IMR-90 (cell line): ENCODE measurements around the gene CTBP1. TPM values are rescaled to one million over a fixed set of nuclear protein-coding genes. Genes with fewer than 3 reads are reported as not detected.
"Not testable (repeated sequence)": the region's sequence is repeated elsewhere in the genome, so short reads cannot be mapped to it uniquely, and the experiment has no call there.

Experiments
- ATAC-seq: fragments of 200-7000 bp; cut with Tn5 transposase; 2 replicates; pipeline ENCODE4 v1.9.1; 2020; ENCODE audit warnings: low read depth, mild to moderate bottlenecking, moderate library complexity
- BruUV-seq: library from RNA; stranded (reverse); fragments of 400-500 nt; replicated peaks from 2 replicates; lab custom pipeline; 2021; lab: Mats Ljungman, UMichigan
- CTCF ChIA-PET: fragments of 300-600 bp; formaldehyde crosslinking; extraction: SDS; loops from one replicate; lab custom pipeline; 2021; ENCODE audit warnings: antibody characterized with exemption; lab: Yijun Ruan, JAX
- POLR2A ChIA-PET: fragments of 300-600 bp; sonication (Branson Sonifier 250); formaldehyde crosslinking; loops from one replicate; lab custom pipeline; 2022; ENCODE audit warnings: antibody characterized with exemption; ENCODE audit not compliant: unreplicated experiment; lab: Charles Lee
- DNase-seq: peaks from one replicate; pipeline ENCODE4 v3.0.0; 2013
- H2AFZ ChIP-seq: replicated peaks from 2 replicates; pipeline ENCODE3; 2013; ENCODE audit warnings: low read length, mild to moderate bottlenecking; ENCODE audit not compliant: poor library complexity
- H2AK5ac ChIP-seq: 2 replicates; pipeline ENCODE4 v1.6.1; 2013; ENCODE audit warnings: low read depth, low read length, inconsistent platforms
- H2AK9ac ChIP-seq: replicated peaks from 2 replicates; pipeline ENCODE3; 2013; ENCODE audit warnings: mild to moderate bottlenecking, low read depth, low read length, moderate library complexity; ENCODE audit not compliant: poor library complexity
- H2BK120ac ChIP-seq: 2 replicates; pipeline ENCODE4 v1.6.1; 2013; ENCODE audit warnings: low read depth, low read length, inconsistent platforms
- H2BK15ac ChIP-seq: 3 replicates; pipeline ENCODE4 v1.6.1; 2013; ENCODE audit warnings: low read depth, low read length, inconsistent platforms
- H2BK20ac ChIP-seq: 2 replicates; pipeline ENCODE4 v1.6.1; 2013; ENCODE audit warnings: low read depth, mild to moderate bottlenecking, inconsistent platforms, low read length, moderate library complexity
- H2BK5ac ChIP-seq: 2 replicates; pipeline ENCODE4 v1.6.1; 2013; ENCODE audit warnings: mild to moderate bottlenecking, low read depth, low read length, inconsistent platforms; ENCODE audit not compliant: poor library complexity, severe bottlenecking
- H3K14ac ChIP-seq: replicated peaks from 2 replicates; pipeline ENCODE4 v1.6.1; 2013; ENCODE audit warnings: low read depth, low read length, inconsistent platforms
- H3K18ac ChIP-seq: 2 replicates; pipeline ENCODE4 v1.6.1; 2013; ENCODE audit warnings: low read depth, low read length, control low read depth
- H3K23ac ChIP-seq: 2 replicates; pipeline ENCODE4 v1.6.1; 2013; ENCODE audit warnings: low read depth, low read length, inconsistent platforms
- H3K27ac ChIP-seq: 2 replicates; pipeline ENCODE4 v1.5.1; 2013; ENCODE audit warnings: mild to moderate bottlenecking, control low read depth, low read length; ENCODE audit not compliant: insufficient read depth
- H3K27me3 ChIP-seq: 2 replicates; pipeline ENCODE4 v1.6.1; 2013; ENCODE audit warnings: low read length; ENCODE audit not compliant: control insufficient read depth, insufficient read depth
- H3K36me3 ChIP-seq: 2 replicates; pipeline ENCODE4 v1.6.1; 2013; ENCODE audit warnings: low read length, mixed read lengths; ENCODE audit not compliant: control insufficient read depth, insufficient read depth
- H3K4ac ChIP-seq: 2 replicates; pipeline ENCODE4 v1.6.1; 2013; ENCODE audit warnings: low read depth, low read length, inconsistent platforms
- H3K4me1 ChIP-seq: 2 replicates; pipeline ENCODE4 v1.6.1; 2013; ENCODE audit warnings: low read length, mixed read lengths; ENCODE audit not compliant: control insufficient read depth, insufficient read depth
- H3K4me2 ChIP-seq: 2 replicates; pipeline ENCODE4 v1.6.1; 2013; ENCODE audit warnings: low read depth, mild to moderate bottlenecking, control low read depth, low read length, moderate library complexity
- H3K4me3 ChIP-seq: 2 replicates; pipeline ENCODE4 v1.5.1; 2013; ENCODE audit warnings: low read depth, mild to moderate bottlenecking, control low read depth, low read length, moderate library complexity; ENCODE audit not compliant: insufficient read depth
- H3K56ac ChIP-seq: 2 replicates; pipeline ENCODE4 v1.6.1; 2013; ENCODE audit warnings: low read length, inconsistent platforms; ENCODE audit not compliant: insufficient read depth; ENCODE audit errors: extremely low read depth
- H3K79me1 ChIP-seq, 2 experiments: 2 replicates each; pipeline ENCODE4 v1.6.1; 2013; ENCODE audit warnings: low read length in 2 of 2, inconsistent platforms in 1 of 2, low read depth in 1 of 2
- H3K9ac ChIP-seq: 2 replicates; pipeline ENCODE4 v1.6.1; 2013; ENCODE audit warnings: low read depth, low read length, control low read depth
- H3K9me1 ChIP-seq: 2 replicates; pipeline ENCODE4 v1.6.1; 2013; ENCODE audit warnings: low read length, inconsistent platforms; ENCODE audit not compliant: insufficient read depth
- H3K9me3 ChIP-seq: 2 replicates; pipeline ENCODE4 v1.6.1; 2013; ENCODE audit warnings: low read length; ENCODE audit not compliant: control insufficient read depth, insufficient read depth
- H4K20me1 ChIP-seq: 2 replicates; pipeline ENCODE4 v1.6.1; 2013; ENCODE audit warnings: low read length, inconsistent platforms; ENCODE audit not compliant: insufficient read depth
- H4K5ac ChIP-seq: 2 replicates; pipeline ENCODE4 v1.6.1; 2013; ENCODE audit warnings: mild to moderate bottlenecking, low read depth, low read length, control low read depth
- H4K8ac ChIP-seq, 2 experiments: 2 replicates each; pipeline ENCODE4 v1.6.1; 2013; ENCODE audit warnings: low read depth in 2 of 2, low read length in 2 of 2, control low read depth in 1 of 2, inconsistent platforms in 1 of 2
- H4K91ac ChIP-seq: 2 replicates; pipeline ENCODE4 v1.6.1; 2013; ENCODE audit warnings: low read depth, low read length, inconsistent platforms; ENCODE audit not compliant: insufficient read depth
- WGBS, 2 experiments: methylation state at CpG; one replicate each; pipeline versions ENCODE4 v1.1.5 to v1.1.7; 2013; ENCODE audit warnings: missing lambda C conversion rate in 2 of 2; ENCODE audit not compliant: insufficient read length in 1 of 2; ENCODE audit errors: extremely low coverage in 2 of 2; 5-methylcytosine and 5-hydroxymethylcytosine counted together
- dilution Hi-C: fragments of 300-500 bp; cut with HindIII; formaldehyde crosslinking; loops from one replicate; pipeline ENCODE4 v1.14.3; 2018; ENCODE audit warnings: low sequenced_read_pairs; ENCODE audit not compliant: unreplicated experiment
- in situ Hi-C: fragments of 300-500 bp; cut with MboI; formaldehyde crosslinking; loops from 3 replicates; pipeline ENCODE4 v1.14.3; 2019; ENCODE audit warnings: low sequenced_read_pairs, inconsistent platforms, mixed read lengths
- intact Hi-C: fragments of 100-400 bp; cut with micrococcal nuclease; formaldehyde crosslinking; loops from 2 replicates; pipeline ENCODE4 v1.10.0; 2022
- polyA plus RNA-seq, 3 experiments: library from polyadenylated mRNA; depleted of rRNA; stranded (reverse); fragments of >200 nt; gene quantifications; 2 replicates each; pipeline ENCODE4 v1.2.3, GENCODE V29; 2012; ENCODE audit warnings: low replicate concordance in 1 of 3
- total RNA-seq: library from RNA; depleted of rRNA; stranded (reverse); fragments of >200 nt; gene quantifications from 2 replicates; pipeline ENCODE4 v1.2.3, GENCODE V29; 2012

The CTBP1 gene
- total and polyA plus RNA-seq, 2 of the 4 experiments (the other 2 are of a cell fraction): 147 to 212 TPM

DNA sequence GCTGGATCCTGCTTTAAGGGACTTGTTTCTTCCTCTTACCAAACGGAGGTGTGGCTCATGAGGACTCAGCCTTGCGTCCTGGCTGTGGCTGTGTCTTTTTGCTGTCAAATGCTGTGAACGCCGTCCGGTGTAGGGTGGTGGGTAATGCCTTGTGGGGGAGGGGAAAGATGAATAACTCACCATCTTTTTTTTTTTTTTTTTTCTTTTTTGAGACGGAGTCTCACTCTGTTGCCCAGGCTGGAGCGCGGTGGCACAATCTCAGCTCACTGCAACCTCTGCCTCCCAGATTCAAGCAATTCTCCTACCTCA lies 43.7 kb upstream of the CTBP1 start:
- H3K56ac ChIP-seq, H4K5ac ChIP-seq, H3K4me3 ChIP-seq, H3K4me2 ChIP-seq, H3K27ac ChIP-seq, H3K4me1 ChIP-seq, H3K14ac ChIP-seq, H3K9ac ChIP-seq, H2AFZ ChIP-seq, H2BK15ac ChIP-seq, H2BK120ac ChIP-seq, CTCF ChIA-PET, DNase-seq, H2AK5ac ChIP-seq, in situ Hi-C loops, H4K8ac ChIP-seq, intact Hi-C loops, H3K9me3 ChIP-seq, H3K27me3 ChIP-seq, POLR2A ChIA-PET, H4K91ac ChIP-seq, BruUV-seq, dilution Hi-C loops, ATAC-seq, H3K4ac ChIP-seq, H3K36me3 ChIP-seq, H2BK20ac ChIP-seq, H3K18ac ChIP-seq, H2BK5ac ChIP-seq, H3K9me1 ChIP-seq, H3K23ac ChIP-seq: not testable (repeated sequence)
- Histone ChIP-seq H2AK9ac (peak overlapping the region; percentile 75), H4K20me1 (peaks cover 70% of the 10 kb centered on the region), H3K79me1 (peaks cover 0 to 46% of the 10 kb centered on the region in 2 experiments; a peak in 2 of 4 replicates)
- WGBS, 2 experiments: no CpG with 5 or more reads among the region's 8 CpGs
